Left ventricle myocardium inferior (tissue), 1 donor: ENCODE data around the gene WNK4. TPM values are rescaled to one million over a fixed set of nuclear protein-coding genes. Genes with fewer than 3 reads are reported as not detected.
A peak's percentile ranks its signal among the peaks of the same experiment; 100 is the strongest.
"Not testable (repeated sequence)": the region's sequence is repeated elsewhere in the genome, so short reads cannot be mapped to it uniquely, and the experiment has no call there.

Experiments used
- DNase-seq: peaks from one replicate; pipeline ENCODE4 v3.0.0-alpha.2; 2020
- H3K27ac ChIP-seq: fragments of 200-600 bp; replicated peaks from 2 replicates; pipeline ENCODE4 v1.8.0; 2021
- H3K27me3 ChIP-seq: fragments of 200-600 bp; 2 replicates; pipeline ENCODE4 v1.8.0; 2021; ENCODE audit warnings: low read depth
- H3K36me3 ChIP-seq: fragments of 200-600 bp; 2 replicates; pipeline ENCODE4 v1.8.0; 2021
- H3K4me1 ChIP-seq: fragments of 200-600 bp; 2 replicates; pipeline ENCODE4 v1.8.0; 2021
- H3K4me3 ChIP-seq: fragments of 200-600 bp; 2 replicates; pipeline ENCODE4 v1.8.0; 2021; ENCODE audit warnings: mild to moderate bottlenecking, moderate library complexity
- H3K9me3 ChIP-seq: fragments of 200-600 bp; replicated peaks from 2 replicates; pipeline ENCODE4 v1.8.0; 2021
- intact Hi-C: fragments of 100-400 bp; cut with micrococcal nuclease; formaldehyde crosslinking; loops from one replicate; pipeline ENCODE4 v1.11.0; 2022
- long read RNA-seq: library from polyadenylated mRNA; unstranded; transcript quantifications from one replicate; pipeline ENCODE4 v2.0.0, GENCODE V29; 2021
- total RNA-seq: library from RNA; stranded (reverse); fragmentation: NEBNext Ultra II Directional; extraction: Animal tissue kit (Norgen Biotek cat#: 25700); gene quantifications from one replicate; pipeline ENCODE4 v1.2.1, GENCODE V29; 2021
- TF ChIP-seq, protein P1 (sequence below): fragments of 200-600 bp; IDR thresholded peaks from 2 replicates; pipeline ENCODE4 v1.8.0; 2021; ENCODE audit warnings: antibody characterized with exemption, mild to moderate bottlenecking, borderline replicate concordance
- donor health status: DM: no; HTN: yes; CAD: no; lungs with severe emphysema.

The WNK4 gene
- total RNA-seq = not detected
- long read RNA-seq = 0 reads

DNA sequence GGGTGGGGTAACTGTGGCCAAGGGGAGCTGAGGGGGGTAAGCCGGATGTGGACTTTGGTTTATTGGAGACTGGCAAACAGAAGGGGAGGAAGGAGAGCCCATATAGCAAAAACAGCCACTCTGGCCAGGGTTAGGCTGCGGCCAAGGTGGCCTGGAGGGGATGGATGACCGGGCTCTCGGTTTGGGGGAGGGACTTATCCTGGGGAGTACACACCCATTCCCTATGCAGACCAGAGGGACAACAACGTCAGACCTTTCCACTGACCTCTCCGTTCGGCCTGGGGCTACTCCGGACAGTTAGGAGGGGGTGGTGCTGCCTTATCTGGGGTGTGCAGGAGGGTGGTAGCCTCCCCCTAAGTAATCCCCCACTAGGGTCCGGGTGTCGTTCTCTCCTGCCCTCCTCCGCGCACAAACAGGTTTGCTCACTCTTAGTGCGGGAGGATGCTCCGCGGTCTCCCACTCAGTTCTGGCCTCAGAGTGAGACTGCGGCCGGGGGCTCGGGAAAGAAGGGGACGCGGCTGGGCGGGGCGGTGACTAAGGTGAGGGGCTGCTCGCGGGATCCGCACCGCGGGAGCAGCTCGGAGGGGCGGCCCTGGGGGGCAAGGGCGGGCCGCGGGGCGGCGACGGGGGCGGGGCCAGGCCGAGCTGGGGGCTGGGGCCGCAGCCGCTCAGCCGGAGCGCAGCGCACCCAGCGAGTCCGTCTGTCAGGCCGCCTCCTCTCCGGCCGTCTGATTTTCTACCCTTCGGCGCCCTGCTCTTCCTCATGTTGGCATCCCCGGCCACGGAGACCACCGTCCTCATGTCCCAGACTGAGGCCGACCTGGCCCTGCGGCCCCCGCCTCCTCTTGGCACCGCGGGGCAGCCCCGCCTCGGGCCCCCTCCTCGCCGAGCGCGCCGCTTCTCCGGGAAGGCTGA lies at the start of gene WNK4:
TSS of gene WNK4 (plus strand) at position 675 of the 915 bp plus-strand sequence. CDS start at position 764, 89 bp downstream.
- no peak for DNase-seq
- H3K4me3 ChIP-seq = peak within 1 kb of the TSS; percentile 60
- TF ChIP-seq, protein P1, sequence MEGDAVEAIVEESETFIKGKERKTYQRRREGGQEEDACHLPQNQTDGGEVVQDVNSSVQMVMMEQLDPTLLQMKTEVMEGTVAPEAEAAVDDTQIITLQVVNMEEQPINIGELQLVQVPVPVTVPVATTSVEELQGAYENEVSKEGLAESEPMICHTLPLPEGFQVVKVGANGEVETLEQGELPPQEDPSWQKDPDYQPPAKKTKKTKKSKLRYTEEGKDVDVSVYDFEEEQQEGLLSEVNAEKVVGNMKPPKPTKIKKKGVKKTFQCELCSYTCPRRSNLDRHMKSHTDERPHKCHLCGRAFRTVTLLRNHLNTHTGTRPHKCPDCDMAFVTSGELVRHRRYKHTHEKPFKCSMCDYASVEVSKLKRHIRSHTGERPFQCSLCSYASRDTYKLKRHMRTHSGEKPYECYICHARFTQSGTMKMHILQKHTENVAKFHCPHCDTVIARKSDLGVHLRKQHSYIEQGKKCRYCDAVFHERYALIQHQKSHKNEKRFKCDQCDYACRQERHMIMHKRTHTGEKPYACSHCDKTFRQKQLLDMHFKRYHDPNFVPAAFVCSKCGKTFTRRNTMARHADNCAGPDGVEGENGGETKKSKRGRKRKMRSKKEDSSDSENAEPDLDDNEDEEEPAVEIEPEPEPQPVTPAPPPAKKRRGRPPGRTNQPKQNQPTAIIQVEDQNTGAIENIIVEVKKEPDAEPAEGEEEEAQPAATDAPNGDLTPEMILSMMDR = no peak
- no peaks in the 10 kb centered on the region for H3K9me3 ChIP-seq
- peaks cover 33% of the 10 kb centered on the region for H3K4me1 ChIP-seq
- peaks cover 47% of the 10 kb centered on the region for H3K36me3 ChIP-seq
- H3K27me3 ChIP-seq = peaks cover 57% of the 10 kb centered on the region
- intact Hi-C loops = no loop called here
- H3K27ac ChIP-seq = no peak within 1 kb of the TSS

DNA sequence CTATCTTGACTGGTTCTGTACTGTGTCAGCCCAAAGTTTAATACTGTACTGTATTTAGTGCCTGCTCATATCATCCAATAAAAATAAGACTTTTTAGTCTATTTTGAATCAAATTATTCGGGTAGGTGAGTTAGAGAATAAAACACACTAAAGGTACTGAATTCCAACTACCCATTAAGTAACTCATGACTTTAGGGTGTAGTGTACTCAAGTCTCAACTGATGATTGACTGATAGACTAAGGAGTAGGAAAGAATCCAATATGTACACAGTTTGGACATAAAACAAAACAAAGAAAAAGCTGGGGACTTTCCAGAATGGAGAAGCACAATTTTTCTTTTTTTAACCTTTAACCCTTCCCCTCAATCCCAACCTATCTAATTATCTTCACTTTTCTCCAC lies 39.7 kb upstream of the WNK4 start:
- Histone ChIP-seq H3K27ac (no peak overlapping the region), H3K9me3 (no peaks in the 10 kb centered on the region), H3K36me3 (peaks cover 4% of the 10 kb centered on the region), H3K27me3 (no peaks in the 10 kb centered on the region), H3K4me3 (no peak overlapping the region), H3K4me1 (peaks cover 41% of the 10 kb centered on the region)
- no peak for DNase-seq
- intact Hi-C loops = no loop called here
- TF ChIP-seq, protein P1 = no peak

DNA sequence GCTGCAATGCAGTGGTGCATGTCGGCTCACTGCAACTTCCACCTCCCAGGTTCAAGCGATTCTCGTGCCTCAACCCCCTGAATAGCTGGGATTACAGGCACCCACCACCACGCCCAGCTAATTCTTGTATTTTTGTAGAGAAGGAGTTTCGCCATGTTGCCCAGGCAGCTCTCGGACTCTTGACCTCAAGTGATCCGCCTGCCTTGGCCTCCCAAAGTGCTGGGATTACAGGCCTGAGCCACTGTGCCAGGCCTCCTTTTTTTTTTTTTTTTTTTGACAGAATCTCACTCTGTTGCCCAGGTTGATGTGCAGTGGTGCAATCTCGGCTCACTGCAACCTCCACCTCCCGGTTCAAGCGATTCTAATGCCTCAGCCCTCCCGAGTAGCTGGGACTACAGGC lies 37.5 kb upstream of the WNK4 start:
- H3K4me1 ChIP-seq = peaks cover 33% of the 10 kb centered on the region
- DNase-seq, H3K27me3 ChIP-seq, H3K36me3 ChIP-seq, H3K9me3 ChIP-seq, H3K4me3 ChIP-seq, H3K27ac ChIP-seq, intact Hi-C loops: not testable (repeated sequence)

DNA sequence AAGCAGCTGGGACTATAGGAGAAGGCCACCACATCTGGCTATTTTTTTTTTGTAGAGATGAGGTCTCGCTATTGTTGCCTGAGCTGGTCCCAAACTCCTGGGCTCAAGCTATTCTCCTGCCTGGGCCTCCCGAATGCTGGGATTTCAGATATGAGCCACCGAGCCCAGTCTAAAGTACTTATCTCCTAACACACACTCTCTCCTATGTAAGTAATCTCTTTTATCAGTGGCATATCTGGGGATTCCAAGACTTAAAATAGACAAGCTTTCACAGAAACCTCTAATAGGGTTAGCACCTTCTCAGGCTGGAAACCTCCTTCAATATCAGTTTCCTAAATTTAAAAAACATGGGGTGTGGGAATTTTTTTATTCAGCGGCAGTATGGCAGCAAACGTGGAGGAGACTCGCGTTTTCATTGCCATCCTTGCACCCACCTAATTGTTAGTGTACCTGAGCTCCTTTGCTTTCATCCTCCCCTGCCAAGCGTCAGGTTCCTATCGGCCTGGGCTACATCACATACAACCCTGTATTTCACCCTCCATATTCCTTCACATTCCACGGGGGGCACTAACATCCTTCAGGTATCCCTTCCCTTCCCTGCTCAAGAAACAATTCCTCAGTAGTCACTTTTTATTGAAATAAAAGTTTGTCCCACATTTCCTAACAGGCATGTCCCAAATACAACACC lies 36.7 kb upstream of the WNK4 start:
- Histone ChIP-seq H3K4me1 (peaks cover 41% of the 10 kb centered on the region), H3K9me3 (no peaks in the 10 kb centered on the region), H3K36me3 (peaks cover 4% of the 10 kb centered on the region), H3K27me3 (no peaks in the 10 kb centered on the region), H3K27ac (peak overlapping the region; percentile 96), H3K4me3 (peak overlapping the region; percentile 86)
- TF ChIP-seq, protein P1 = no peak
- DNase-seq = no peak
- intact Hi-C loops = no loop called here

DNA sequence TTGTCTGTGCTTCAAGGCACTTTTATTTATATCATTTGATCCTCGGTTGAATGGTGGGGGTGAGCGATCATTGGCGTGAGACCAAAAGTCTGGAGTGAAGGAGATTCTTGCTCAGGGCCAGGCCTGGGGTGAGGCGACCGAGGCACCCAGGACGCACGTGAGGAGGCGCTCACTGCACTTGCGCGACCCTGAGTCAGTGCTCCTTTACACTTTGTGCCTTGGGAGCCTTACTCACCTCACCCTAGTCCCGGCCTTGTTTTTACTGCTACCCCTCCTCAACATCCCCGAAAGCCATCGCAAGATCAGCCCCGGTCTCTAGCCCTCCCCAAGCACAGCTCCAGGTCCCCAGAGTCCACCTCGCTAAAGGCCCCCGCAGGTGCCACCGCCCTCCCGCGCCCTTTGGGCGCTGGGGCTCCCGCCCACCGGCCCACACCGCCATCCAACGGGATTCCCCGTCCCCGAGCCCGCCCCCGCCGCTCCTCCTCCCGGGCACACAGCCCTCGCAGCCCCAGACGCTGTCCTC lies 36.1 kb upstream of the WNK4 start:
- Histone ChIP-seq H3K36me3 (peaks cover 4% of the 10 kb centered on the region), H3K27me3 (no peaks in the 10 kb centered on the region), H3K4me1 (peaks cover 47% of the 10 kb centered on the region), H3K4me3 (peak overlapping the region; percentile 86), H3K9me3 (no peaks in the 10 kb centered on the region), H3K27ac (peak overlapping the region; percentile 96)
- TF ChIP-seq, protein P1 = no peak
- intact Hi-C loops = no loop called here
- peak; percentile 85 for DNase-seq
